Fibroblast of skin of right biceps (primary cell): ENCODE results near the gene PFDN1.
"Not testable (repeated sequence)": the region's sequence is repeated elsewhere in the genome, so short reads cannot be mapped to it uniquely, and the experiment has no call there.

Experiments used
- DNase-seq: peaks from one replicate; pipeline ENCODE4 v3.0.0-alpha.2; 2013

The PFDN1 gene, protein sequence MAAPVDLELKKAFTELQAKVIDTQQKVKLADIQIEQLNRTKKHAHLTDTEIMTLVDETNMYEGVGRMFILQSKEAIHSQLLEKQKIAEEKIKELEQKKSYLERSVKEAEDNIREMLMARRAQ

DNA sequence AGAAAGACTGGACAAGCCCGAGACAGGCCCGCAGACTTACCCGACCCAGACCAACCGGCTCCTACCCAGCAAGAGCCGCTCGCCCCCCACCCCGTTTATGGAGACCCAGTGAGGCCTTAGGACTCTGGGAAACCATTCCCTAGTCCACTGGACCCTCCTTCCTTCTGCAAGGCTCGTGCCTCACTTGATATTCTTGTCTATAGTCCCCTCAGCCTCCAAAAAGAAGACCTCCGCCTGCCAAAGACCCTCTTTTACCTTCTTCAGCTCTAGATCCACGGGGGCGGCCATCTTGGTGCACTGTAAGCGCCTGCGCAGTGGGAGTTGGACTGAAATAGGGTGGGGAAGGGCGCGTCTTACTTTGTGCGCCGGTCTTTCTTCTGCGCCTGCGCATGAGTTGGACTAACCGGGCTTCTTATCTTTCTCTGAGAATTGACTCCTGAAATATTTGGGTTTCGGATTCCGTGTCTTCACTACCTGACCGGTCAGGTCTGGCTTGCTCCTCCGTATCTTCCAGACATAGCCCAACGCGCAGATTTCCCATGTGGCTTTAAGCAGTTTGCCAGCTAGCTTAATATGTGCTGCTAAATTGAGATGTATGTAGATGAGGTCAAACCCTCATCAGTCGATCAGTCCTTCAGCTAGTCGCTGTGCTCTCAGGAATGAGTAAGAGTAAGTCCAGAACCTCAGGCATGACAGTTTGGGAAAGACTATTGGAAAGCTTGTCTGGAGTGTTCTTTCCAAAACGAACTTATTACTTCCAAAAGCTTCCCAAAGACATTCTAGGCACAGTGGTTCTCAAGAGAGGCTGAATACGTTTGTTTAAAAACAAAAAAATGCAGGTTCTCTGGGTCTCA, at the start of gene PFDN1:
PFDN1 (minus strand) TSS at position 316 of the 854 bp plus-strand sequence; CDS start at position 288, 28 bp downstream.
- DNase-seq: peak; percentile 96

DNA sequence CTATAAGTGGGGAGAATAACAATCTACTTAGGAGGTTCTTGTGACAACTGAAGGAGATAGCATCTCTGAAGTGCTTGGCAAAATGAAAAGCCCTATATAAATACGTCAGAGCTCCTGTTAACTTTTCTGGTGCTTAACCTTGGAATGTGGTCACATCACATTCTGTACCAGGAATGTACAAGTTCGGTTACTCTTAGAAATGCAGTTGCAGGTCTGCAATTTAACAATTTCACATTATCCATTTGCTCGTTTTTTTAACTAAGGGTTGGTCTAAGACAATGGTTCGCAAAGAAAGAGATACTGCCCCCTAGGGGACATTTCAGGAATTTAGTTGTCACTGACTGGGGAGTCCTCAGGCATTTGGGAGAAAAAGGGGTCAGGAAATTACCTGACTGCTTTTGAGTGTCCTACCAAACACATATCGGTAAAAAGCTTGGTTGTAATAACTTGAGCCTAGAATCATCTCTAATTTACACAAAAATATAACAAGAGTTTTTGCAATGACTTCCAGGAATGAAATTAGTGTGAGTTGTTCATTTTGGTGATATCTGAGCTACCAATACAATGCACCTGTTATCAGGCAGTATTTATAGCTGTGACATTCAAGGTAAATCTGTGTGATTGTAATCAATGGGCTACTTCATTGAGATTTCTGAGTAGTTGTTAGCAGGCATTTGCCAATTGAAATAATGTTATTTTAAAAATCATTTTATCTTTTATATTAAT, 48.9 kb upstream of the PFDN1 start:
- DNase-seq: peak; percentile 72

DNA sequence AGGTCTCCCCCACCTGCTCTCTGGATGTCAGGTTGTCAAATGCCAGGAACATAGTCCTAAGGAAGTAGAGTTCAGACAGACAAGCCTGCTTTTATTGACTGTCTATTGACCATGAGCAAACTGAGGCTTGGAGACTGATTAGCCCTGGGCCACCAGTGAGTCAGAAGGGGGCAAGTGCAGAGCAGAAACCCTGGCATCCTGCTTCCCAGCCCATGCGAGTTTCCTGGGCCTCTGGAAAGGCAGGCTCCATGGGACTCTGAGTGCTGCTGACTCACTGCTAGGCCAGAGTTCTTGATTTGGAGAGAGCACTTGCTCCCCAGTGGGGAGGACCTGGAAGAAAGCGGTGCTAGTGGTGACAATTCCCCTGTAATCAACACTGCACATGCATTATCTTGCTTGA, 46.3 kb upstream of the PFDN1 start:
- no peak for DNase-seq

DNA sequence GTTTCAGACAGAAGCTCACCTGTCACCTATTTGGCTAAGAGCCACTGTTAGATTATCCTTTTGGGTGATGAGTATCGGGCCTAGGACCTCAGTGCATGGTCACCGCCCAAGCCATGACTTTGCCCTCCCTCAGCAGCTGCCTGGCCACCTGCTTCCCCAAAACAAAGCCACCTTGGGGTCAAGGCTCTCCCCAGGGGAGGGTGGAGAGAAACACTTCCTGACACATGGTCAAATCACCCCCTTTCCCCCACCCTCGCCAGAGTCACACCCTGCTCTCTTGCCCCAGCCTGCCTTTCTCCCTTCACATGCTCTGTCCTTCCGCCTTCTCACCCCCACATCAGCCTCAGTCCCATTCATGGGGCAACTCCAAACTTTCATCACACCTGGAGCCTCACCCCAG, 45.2 kb upstream of the PFDN1 start:
- no peak for DNase-seq

DNA sequence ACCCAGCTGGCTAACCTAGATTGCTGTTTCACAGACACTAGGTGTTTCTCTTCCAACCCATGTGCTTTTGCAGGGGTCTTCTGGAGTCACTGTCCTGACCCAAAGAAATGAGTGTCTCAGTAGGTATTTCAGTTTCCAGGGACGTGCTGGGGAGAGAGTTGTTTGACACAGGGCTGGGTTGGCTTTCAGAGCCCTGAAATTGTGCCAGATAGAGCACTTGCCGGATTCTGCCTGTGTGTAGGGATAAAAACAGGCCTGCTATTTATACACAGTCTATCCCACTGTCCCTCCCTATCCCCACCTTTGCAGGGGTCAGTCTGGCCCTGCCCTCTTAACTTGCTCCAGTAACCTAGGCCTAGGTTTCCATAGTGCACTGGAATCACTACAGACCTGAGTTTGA, 44.5 kb upstream of the PFDN1 start:
- DNase-seq: no peak

DNA sequence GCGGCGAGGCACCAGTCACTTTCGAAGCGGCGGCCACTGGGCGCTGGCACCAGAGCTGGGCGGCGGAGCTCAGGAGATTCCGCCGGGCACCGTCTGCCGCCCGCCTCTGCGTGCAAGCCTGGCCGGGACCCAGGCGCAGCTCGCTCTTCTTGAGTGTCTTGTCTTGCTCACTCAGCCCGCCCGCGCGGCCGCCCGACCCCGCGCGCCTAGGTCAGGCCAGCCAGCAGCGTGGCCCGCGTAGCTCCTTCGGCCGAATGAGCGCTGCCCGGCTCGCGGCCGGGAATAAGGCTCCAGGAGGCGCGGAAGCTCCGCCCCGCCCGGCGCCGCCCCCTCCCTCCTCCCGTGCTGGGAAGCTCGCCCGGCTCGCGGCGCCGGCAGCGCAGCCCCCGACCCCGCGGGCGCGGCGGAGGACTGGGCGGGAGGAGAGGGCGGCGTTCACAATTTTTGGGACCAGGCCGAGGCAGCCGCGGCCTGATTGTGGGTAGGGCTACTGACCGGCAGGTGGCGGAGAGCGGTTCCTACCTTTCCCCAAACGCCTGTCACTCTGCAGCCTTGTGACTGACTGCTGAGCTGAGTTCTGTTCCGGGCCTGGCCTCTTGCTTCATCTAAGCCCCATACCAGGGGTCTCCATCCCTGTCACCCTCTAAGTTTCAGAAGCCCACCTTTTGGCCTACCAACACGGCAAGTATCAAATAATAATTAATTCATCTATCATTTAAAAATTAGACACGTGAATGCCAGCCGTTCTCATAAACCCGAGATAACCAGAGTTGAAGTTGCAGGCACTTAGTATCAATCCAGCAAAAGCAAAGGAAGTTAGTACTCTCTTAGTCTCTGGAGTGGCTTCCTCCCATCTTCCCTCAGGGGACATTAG, 43.7 kb upstream of the PFDN1 start, which contains the start of gene HBEGF:
HBEGF (minus strand) TSS at position 256 of the 874 bp plus-strand sequence. CDS start 275 bp downstream, outside the sequence.
- peak; percentile 70 for DNase-seq

DNA sequence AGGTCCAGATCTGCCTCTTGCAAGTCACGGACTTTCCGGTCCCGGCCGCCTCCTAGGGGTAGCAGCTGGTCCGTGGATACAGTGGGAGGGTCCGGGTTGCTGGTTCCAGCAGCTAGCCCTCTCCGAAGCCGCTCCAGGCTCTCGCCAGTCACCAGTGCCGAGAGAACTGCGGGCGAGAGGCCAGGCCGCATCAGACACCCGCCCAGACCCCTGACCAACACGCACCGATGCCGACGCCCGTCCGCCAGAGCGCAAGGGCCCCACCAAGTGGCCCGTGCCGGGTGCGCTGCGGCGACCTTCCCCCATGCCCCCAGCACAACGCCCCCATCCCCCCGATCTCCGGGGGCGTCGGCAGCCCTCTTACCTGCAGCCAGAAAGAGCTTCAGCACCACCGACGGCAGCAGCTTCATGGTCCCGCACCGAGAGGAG, 43.0 kb upstream of the PFDN1 start:
- DNase-seq: peak; percentile 66

DNA sequence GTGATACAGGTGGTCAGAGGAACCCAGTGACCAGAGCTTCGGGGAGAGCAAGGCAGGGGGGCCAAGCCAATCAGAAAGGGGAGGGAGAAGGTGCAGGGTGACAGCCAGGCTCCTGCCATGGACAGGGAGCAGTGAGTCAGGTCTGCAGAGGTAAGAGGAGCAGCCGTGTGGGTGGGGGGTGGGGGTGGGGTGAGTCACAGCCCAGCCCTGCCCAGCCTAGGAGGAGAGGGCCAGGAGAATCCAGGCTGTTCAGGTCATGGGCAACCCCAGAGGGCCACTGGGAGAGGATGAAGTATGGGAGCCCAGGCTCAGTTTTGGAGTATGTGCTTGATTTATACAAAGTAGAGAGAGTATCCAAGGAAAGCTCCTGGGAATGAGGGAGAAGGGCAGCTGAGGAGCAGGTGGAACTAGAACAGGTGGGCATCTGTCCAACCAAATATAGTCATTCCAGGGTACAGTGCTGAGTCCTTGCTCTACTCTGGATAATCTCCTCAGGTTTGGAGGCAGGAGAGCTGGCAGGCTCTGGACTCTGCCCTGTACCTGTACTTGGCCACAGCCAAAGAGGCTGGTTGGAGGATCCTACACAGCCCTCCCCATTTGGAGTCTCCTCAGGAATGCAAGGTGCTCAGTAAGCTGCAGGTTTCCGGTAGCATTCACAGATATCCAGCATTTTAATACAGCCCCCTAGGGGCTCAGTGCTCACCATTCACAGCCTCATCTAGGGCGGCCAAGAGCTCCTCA, 42.0 kb upstream of the PFDN1 start:
- peak; percentile 46 for DNase-seq

DNA sequence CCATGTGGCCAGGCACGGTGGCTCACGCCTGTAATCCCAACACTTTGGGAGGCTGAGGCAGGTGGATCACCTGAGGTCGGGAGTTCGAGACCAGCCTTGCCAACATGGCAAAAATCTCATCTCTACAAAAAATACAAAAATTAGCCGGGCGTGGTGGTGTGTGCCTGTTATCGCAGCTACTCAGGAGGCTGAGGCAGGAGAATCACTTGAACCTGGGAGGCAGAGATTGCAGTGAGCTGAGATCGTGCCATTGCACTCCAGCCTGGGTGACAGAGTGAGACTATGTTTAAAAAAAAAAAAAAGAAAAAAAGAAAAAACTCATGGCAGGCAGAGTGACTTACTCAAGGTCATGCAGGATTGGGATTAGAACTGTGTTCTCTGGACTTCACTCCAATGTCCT, 40.9 kb upstream of the PFDN1 start:
- not testable (repeated sequence) for DNase-seq

DNA sequence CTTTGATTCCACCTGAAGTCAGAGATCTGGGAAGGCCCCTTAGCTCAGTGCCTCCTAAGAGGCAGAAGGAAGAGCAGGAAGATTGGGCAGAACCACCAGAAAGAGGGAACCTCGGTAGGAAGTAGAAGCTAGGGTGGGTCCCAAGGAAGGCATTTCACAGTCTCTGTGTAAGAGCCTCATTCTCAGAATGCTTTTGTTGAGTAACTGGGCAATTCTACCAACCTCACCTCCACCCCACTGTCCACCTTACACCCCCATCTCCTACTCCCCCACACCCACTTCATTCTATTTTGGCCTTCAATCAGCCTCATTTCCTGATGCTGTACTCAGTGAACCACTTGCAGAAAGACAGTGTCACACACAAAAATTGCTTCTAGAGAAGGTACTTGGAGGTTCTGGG, 40.0 kb upstream of the PFDN1 start:
- no peak for DNase-seq

DNA sequence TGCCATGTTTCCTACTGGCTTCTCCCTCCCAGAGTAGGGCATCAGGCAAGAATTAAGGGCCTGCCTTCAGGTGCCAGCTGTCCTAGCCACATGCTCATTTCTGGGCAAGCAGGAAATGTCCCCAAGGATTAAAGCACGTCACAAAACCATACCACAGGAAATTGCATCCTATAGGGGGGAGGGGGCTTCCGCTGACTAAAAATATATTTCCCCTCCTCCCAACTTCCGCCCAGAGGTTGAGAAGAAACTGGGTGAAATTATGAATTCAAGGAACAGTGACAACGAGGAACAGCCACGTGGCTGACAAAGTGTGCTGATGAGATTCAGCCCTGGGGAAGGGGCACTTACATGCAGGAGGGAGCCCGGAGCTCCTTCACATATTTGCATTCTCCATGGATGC, 39.4 kb upstream of the PFDN1 start:
- peak; percentile 70 for DNase-seq

DNA sequence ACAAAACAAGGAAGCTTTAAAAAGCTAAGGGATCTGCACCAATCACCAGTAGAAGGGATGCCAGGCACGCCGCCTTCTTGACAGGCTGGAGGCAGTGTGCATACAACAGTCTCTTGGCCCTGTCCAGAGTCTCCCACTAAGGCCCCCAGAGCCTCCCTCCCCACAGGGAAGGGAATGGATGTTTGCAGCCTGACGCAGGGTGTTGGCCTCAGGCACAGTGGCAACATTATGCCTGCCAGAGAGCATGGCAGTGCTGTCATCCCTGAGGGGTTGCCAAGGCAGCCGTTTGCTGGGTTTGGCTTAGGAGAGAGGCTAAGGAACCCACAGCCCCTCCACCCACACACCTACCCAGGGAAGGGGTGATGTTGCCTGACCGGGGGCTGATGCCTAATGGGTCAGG, 38.7 kb upstream of the PFDN1 start:
- DNase-seq: no peak

DNA sequence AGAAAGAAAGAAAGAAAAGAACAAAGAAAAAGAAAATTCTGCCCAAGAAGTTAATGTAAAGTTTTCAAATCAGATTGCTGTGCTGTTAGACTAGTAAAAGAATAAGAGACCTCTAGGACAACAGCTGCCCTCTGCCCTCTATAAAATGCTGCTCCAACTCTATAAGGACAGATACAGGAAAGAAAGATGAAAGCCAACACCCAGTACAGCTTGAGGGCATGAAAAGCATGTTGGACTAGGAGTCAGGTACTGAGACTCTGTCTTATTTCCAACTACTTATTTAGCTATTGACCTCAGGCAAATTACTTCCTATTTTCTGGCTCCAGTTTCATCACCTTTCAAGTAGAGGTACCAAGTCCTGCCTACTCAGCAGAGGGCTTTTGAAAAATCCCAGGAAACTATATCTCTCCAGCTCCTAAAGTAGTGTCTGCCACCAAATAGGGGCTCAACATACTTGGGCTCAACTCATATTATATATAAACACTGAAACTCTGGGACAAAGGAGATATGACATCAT, 37.8 kb upstream of the PFDN1 start:
- no peak for DNase-seq

DNA sequence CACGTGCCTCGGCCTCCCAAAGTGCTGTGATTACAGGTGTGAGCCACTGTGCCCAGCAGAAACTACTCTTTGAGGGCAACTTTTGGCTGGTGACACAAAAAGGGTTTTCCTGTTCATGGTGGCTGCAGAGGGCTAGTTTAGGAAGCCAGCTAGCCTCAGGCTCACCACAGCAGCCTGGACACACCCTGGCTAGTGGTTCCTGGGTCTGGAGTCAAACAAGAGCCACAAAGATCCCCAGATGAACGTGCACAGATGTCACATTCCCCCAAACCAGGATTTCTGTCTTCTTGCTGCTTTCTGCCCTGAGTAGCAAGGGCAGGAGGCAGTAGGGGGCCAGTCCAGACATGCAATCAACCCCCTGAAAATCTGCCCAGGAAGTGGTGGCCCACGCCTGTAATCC, 36.7 kb upstream of the PFDN1 start:
- no peak for DNase-seq

DNA sequence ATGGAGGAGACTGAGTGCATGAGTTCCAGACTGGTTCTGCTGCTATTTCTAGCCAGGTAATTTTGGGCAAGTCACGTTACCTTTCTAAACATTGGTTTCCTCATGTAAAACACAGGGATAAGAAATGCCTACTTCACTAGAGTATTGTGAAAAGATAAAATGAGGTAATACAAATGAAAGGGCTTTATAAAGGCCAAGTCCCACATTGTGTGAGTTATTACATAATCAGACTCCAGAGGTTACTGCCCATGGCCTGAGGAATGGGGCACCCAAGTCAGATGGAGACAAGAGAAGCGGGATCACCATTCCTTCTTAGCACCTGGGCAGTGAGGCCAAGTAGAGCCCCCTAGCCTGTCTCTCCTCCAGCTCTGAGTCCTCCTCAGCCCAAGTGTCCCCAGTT, 36.0 kb upstream of the PFDN1 start:
- DNase-seq: no peak

DNA sequence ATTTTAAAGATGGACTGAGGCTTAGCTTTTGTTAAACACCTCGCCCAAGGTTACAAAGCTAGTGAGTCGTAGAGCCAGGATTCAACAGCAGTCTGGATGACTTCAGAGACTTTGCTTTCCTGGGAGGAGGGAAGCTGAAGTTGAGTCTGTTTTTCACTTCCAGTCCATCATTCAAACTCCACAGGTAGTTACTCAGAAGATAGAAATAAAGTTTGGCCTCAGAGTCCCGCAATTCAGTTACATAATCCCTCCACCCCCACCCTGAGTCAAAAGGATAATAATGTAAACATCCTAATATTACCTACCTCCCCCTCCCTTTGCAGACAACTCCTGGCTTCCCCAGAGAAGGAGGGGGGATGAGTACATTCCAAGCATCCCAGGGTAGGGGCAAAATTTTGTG, 35.4 kb upstream of the PFDN1 start:
- peak; percentile 61 for DNase-seq

DNA sequence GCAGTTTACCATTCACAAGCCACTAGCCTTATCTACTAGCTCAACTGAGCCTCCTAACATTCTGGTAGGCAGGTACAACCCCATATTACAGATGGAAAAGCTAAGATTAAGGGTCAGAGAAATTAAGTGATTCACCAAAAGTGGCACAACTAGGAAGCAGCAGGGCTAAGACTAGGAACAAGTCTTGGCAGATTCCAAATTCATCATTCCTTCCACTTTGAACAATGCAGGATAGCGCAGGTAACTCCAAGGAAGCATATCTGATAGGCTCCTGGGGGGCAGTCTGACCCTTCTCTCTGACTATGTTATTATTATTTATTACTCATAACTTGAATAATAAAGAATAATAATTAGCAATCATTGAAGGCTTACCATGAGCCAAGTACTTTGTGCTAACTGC, 35.0 kb upstream of the PFDN1 start:
- DNase-seq: no peak

DNA sequence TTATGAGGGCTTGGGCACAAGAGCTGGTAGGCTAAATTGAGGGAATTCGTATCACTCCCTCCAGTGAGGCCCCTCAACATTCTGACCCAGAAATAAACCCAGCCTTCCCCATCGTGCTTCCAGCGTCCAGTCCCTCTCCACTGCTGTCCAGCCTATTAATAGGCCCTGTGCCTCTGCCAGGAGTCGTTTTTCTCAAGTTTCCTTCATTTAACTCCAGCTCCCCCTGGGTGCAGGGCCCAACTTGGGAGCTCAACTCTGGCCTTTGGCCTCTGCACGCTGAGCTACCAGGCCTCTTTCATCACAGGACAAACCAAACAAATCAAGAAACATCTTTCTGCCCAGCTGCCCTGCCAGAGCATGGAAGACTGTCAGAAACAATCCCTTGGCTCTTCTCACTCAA, 33.5 kb upstream of the PFDN1 start:
- no peak for DNase-seq

DNA sequence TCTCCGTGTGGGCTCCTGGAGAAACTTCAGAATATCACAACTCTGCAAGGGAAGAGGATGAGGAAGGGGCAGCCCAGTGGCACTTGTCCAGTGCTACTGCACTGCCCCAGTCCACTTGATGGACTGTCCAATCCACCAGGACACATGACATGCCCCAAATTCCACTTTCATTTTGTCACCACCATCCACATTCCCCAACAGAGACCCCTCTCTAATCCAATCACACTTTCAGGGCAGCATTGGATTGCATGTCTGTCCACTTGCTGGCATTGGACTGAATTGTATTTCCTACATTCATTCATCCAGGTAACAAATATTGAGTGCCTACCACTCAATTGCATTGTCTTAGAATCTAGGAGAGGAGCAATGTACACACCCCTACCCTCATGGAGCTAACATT, 28.7 kb upstream of the PFDN1 start:
- no peak for DNase-seq

DNA sequence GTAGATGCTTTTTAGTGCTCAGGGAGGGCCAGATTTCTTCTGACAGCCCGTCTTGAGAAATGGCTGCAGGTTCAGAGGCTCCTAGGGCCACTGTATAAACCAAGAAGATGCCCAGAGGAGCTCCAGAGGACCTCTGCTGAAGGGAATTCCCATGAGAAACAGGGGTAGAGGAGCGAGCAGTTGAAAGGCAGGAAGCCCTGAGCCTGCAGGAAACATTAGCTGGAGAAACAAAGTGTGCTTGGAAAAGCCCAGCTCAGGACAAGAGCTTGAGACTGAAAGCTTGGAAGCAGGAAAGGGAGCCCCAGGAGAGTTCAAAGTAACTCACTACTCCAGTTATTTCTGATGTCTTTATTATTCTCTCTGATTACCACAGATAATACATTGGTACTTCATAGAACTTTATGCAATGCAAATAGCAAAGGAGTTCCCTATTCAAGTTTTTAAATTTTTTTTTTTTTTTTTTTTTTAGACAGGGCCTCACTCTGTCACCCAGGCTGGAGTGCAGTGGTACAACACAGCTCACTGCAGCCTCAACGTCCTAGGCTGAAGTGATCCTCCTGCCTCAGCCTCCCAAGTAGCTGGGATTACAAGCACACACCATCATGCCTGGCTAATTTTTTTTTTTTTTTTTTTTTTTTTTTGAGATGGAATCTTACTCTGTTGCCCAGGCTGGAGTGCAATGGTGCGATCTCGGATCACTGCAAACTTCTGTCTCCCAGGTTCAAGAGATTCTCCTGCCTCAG, 27.0 kb upstream of the PFDN1 start:
- no peak for DNase-seq
